HG03280 (cell line): ENCODE results near the gene ADAMTSL1.

Source experiments
- ATAC-seq: cut with Tn5 transposase; IDR thresholded peaks from one replicate; pipeline ENCODE4 v1.9.1; 2021; ENCODE audit warnings: mild to moderate bottlenecking, moderate library complexity; ENCODE audit not compliant: unreplicated experiment

The ADAMTSL1 gene

DNA sequence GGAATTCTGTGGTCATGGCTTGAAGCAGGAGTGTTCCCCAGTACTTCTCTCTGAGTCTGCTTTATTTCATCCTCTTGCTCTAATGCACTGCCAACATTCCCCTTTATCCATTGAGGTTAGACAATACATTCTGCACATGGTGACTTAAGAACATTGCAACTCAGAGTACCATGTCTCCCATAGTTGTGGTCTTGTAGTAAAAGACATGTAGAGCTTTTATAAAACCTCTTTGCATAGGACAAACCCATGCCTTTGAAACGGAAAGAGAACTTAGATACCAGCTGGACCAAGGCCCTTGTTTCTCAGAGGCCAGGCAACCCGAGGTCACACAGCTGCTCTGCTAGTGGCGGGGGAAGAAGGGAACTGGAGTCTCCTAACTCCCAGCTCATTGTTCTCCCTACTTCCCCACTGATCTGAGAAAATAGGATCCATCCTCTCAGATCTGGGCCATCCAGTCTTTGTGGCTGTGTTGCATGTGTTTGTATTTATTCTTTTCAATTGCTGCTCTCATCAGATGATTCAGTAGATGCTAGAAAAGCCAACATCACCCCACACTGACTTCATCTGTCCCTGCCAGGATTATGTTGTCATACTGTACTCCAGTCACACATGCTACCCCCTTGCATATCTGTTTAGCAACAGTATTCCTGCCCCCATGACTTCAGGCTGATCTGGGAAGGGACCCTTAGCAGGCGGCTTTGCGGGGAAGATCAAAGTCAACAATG, 322.2 kb downstream of the ADAMTSL1 start:
- ATAC-seq: no peak

DNA sequence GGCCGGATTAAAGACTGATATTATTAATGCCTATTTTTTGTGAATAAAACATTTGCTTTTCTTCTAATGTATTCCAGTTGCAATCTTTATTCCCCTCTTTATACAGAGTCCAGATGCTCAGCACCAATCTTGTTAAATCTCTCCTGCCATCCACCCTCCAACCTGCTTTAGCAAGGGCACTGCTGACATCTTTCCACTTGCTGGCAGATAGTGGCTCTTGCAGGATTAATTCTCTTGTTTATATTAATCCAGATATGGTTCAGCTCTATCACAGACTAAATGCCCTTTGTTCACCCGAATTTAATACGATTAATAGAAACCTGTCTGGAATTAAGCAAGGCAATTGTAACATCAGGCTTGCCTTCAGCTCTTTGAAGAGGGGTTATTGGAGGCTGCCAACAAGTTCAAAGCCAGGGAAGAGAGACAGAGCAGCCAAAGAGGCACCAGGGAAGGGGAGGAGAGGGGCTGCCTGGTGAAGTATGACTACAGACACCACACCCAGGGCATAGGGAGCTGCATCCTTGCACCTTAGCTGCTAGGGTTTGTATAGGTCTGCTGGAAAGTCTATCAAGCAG, 322.8 kb downstream of the ADAMTSL1 start:
- ATAC-seq: no peak

GRCh38 chr9:18798106-18798505, 324.2 kb downstream of the ADAMTSL1 start:
- ATAC-seq: no peak

DNA sequence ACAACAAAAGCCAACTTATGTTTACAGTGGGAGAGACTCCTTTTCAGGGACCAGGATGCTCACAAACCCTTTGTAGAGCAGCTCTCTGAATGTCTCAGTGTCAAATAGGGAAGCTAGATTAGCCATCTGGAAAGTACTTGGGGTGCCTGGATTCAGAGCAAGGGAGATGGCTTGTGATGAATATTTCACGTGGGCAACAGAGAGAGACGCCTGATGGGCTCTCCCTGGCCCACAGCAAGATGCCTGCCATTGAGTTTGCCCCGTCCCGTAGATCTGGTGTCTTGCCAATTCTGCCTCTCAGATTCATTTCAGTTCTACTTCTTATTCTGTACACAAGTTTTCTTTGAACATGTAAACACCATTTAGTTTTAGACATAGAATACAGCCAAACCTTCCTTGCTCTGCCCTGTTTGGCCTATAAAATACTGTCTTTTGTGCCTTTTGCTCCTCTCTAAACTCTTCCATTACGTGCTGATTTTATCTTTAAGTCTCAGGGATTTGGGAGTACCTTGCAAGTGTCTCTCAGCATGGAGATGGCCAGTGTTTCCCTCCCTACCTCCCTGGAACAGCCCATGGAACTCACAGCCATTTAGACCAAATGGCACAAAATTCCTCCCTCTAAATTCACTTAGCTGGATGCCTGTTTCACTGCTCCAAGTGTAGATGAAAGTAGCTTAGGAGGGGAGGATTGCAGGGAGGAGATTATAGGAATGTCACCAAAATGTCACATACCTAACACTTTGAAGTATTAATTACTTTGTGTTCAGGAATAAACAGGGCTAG, 324.7 kb downstream of the ADAMTSL1 start:
- no peak for ATAC-seq

- no peak for ATAC-seq
Measured at GRCh38 chr9:18799428-18799827, 325.5 kb downstream of the ADAMTSL1 start.

- ATAC-seq: no peak
Measured at GRCh38 chr9:18800579-18800978, 326.6 kb downstream of the ADAMTSL1 start.

GRCh38 chr9:18805386-18805785, 331.4 kb downstream of the ADAMTSL1 start:
- ATAC-seq: no peak

- no peak for ATAC-seq
Measured at GRCh38 chr9:18806232-18807080, 332.5 kb downstream of the ADAMTSL1 start.

GRCh38 chr9:18810581-18810980, 336.6 kb downstream of the ADAMTSL1 start:
- no peak for ATAC-seq

- no peak for ATAC-seq
Measured at GRCh38 chr9:18811171-18811570, 337.2 kb downstream of the ADAMTSL1 start.

DNA sequence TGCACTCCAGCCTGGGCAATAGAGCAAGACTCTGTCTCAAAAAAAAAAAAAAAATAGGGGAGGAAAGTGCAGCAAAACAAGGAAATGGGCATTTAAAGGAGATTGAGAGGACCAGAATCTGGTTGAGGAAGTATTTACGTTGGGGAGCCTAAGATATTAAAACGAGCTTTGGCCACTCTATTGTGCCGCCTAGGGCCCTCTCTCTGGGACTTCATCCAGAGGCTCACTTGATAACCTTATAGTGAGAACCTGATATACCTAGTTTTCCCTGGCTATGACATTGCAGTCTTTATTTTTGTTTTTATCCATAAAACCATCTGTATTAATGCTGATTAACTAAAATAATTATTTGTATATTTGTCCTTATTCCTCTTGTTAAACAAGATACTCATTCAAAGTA, 345.5 kb downstream of the ADAMTSL1 start:
- ATAC-seq: no peak

DNA sequence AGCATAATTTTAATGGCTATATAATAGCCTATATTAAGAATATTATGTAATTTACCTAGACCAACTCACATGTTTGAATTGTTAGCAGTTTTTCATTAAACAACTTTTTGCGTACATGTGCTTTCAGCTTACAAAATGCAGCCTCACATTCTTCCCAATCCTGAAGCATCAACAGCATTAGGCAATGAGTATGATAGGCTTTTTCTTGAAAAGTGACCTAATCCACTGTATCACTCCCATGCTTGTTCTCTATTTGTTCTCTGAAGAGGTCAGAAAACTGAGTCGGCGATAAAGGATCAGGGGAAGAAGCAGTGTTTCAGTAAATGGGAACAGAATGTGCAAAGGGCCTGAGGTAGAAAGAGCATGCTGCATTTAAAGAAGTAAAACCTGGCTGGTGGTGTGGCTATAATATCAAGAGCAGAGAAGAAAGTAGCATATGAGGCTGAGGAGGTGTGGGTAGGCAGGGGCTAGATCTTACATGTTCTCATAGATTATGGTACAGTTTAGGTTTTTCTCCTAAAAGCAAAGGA, 346.7 kb downstream of the ADAMTSL1 start:
- no peak for ATAC-seq

- no peak for ATAC-seq
Measured at GRCh38 chr9:18821788-18822187, 347.8 kb downstream of the ADAMTSL1 start.

DNA sequence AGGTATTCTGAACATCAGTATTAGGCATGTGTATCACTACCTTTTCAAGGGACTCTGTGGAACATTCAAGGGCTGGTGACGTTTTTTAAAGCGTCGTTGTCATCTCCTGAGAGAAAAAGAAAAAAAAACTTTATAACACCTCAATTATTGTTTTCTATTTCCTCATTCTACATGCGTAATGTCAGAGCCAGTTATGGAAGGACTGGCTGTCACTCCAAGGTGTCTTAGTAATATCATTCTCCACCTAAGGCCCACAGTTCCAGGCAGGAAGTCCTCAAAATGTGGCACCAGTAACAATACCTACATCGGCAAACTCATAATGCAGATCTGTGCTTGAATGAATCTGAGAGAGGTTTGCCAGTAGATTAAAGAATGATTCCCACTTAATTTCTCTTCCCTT, 348.9 kb downstream of the ADAMTSL1 start:
- no peak for ATAC-seq

GRCh38 chr9:18824095-18824666, 350.2 kb downstream of the ADAMTSL1 start:
- ATAC-seq: no peak

DNA sequence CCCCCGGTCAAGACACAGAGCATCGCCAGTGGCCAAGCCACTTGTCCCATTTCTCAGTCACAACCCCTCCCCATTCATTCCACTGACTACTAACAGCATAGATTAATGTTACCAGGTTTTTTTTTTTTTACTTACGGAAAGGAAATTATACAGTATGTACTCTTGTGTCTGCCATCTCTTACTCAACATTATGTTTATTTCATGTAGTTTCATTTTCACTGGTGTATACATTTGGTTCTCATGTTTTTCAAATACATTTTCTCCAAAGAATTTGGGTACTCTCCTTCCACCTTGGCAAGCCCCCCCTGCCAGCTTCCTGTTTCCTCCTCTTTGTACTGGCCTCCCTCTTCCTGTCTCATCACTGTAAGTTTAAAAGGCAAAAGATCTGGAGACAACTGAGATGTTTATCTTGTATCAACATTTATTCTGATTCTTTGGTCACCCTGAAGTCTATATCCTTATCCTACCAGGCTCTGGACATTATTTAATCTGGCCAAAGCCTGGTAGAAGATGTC, 351.8 kb downstream of the ADAMTSL1 start:
- ATAC-seq: no peak

DNA sequence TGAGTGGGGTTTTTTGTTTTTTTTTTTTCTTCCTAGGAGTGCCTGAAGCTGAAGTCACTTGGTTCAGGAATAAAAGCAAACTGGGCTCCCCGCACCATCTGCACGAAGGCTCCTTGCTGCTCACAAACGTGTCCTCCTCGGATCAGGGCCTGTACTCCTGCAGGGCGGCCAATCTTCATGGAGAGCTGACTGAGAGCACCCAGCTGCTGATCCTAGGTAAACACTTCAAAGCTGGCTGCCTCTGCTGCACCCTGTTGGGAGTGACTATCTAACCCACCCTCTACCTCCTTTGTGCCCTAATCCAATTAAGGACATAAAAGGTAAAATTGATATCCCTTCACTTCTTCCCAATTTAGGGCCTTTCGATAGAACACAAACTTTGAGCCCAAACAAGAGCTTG, 352.3 kb downstream of the ADAMTSL1 start:
- no peak for ATAC-seq

- ATAC-seq: no peak
Measured at GRCh38 chr9:18829066-18829465, 355.1 kb downstream of the ADAMTSL1 start.

DNA sequence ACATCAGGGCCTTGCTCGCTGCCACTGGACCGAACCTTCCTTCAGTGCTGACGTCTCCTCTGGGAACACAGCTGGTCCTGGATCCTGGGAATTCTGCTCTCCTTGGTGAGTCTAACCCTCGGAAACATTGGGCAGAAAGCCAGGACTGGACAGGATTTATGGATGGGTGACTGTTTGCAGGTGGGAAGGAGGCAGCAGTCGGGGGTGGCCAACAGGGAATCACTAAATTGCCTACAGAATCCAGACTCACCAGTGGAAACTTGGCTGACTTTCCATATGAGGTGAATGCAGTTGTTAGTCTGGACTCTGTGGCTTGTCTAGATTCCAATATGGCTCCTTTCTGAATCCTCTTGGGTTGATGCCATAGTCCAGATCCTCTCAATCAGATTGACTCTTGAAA, 355.9 kb downstream of the ADAMTSL1 start:
- ATAC-seq: no peak

GRCh38 chr9:18834740-18835361, 360.9 kb downstream of the ADAMTSL1 start:
- peak; percentile 51 for ATAC-seq
